ENCODE results near the gene ADAM12. TPM values are rescaled to one million over a fixed set of nuclear protein-coding genes. Genes with fewer than 3 reads are reported as not detected.

Gene ADAM12
- total and polyA plus RNA-seq, 10 of the 15 experiments (the other 5 are each of a cell fraction or from before 2014, with no cell fraction given), result under 0.01 to 0.62 (median 0.04) TPM; not detected in 5

DNA sequence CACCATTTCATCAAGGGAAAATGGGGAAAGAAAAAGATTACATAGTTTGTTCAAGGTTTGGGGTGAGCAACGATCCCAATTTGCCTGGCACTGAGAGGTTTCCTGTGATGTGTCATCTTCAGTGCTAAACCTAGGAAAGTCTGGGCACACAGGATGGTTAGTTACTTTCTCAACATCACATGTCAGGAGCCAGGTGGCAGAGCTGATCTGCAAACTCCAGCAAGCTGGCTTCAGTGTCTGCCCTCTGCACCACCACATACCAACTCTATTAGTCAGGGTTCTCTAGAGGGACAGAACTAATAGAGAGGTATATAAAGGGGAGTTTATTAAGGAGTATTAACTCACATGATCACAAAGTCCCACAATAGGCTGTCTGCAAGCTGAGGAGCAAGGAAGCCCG, 11.3 kb downstream of the ADAM12 start (continued):
- TF ChIP-seq, protein P1, sequence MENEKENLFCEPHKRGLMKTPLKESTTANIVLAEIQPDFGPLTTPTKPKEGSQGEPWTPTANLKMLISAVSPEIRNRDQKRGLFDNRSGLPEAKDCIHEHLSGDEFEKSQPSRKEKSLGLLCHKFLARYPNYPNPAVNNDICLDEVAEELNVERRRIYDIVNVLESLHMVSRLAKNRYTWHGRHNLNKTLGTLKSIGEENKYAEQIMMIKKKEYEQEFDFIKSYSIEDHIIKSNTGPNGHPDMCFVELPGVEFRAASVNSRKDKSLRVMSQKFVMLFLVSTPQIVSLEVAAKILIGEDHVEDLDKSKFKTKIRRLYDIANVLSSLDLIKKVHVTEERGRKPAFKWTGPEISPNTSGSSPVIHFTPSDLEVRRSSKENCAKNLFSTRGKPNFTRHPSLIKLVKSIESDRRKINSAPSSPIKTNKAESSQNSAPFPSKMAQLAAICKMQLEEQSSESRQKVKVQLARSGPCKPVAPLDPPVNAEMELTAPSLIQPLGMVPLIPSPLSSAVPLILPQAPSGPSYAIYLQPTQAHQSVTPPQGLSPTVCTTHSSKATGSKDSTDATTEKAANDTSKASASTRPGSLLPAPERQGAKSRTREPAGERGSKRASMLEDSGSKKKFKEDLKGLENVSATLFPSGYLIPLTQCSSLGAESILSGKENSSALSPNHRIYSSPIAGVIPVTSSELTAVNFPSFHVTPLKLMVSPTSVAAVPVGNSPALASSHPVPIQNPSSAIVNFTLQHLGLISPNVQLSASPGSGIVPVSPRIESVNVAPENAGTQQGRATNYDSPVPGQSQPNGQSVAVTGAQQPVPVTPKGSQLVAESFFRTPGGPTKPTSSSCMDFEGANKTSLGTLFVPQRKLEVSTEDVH (IDR thresholded peaks at IDR 0.05; ENCODE audit: low read depth, partially characterized antibody), result no peak

DNA sequence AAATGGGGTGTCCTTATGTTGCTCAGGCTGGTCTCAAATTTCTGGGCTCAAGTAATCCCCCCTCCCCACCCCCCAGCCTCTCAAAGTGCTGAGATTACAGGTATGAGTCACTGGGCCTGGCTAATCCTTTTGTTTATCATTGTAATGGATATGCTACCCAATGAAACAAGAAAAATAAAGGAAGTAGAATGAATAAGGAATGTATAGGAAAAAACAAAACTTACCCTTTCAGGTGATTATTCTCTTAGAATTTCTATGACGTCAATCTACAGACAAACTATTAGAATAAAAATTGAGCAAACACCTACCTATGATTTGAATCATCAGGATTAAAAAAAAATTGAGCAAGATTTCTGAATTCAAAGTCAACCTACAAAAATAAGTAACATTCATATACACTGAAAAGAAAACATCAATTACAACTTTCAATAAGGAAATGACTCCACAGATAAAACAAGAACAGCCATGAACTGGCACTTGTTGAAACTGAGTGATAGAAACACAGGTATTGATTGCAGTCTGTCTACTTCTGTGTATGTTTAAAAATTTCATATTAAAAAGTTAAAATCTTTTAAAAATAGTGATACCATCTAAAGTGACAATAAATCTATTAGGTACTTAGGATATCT, 12.2 kb downstream of the ADAM12 start:
- Histone ChIP-seq H2AFZ (ENCODE audit: control insufficient read depth, low read depth, low read length) (no peak overlapping the region), H3K27me3 (replicated peaks in 1 of 2; ENCODE audit: control insufficient read depth in 2 of 2, insufficient read depth in 2 of 2, low read length in 1 of 2) (no peaks in the 10 kb centered on the region), H3K4me2 (ENCODE audit: control insufficient read depth, insufficient read depth) (no peak overlapping the region), H3K27ac (ENCODE audit: control insufficient read depth, insufficient read depth) (no peak overlapping the region), H3K9ac (ENCODE audit: control insufficient read depth, insufficient read depth, low read length) (no peak overlapping the region), H3K9me3 (replicated peaks; ENCODE audit: control insufficient read depth, insufficient read depth, low read length) (no peaks in the 10 kb centered on the region), H3K4me3 (no peak overlapping the region), H4K20me1 (ENCODE audit: control insufficient read depth, insufficient read depth) (no peaks in the 10 kb centered on the region), H3K36me3 (ENCODE audit: control insufficient read depth in 2 of 2, insufficient read depth in 2 of 2, low read length in 1 of 2) (no peaks in the 10 kb centered on the region), H3K79me2 (ENCODE audit: control insufficient read depth, insufficient read depth, low read length) (no peaks in the 10 kb centered on the region), H3K4me1 (ENCODE audit: control insufficient read depth, insufficient read depth, low read length) (no peaks in the 10 kb centered on the region)
- in situ Hi-C loops (cut with MboI), result no loop called here
- intact Hi-C loops (cut with micrococcal nuclease; ENCODE audit: unreplicated experiment), result no loop called here
- no TSS peak for BruUV-seq (replicated peaks)
- RAD21 ChIA-PET (ENCODE audit: unreplicated experiment), result no interaction called here
- no peak for DNase-seq (ENCODE audit: low read depth, low spot score)
- no peak for TF ChIP-seq BRCA1 (IDR thresholded peaks at IDR 0.05; ENCODE audit: low read depth, low read length)
- TF ChIP-seq GATAD2B (conservative IDR thresholded peaks at IDR 0.05; ENCODE audit: low read depth), result no peak
- no peak for TF ChIP-seq SMC3 (IDR thresholded peaks at IDR 0.05; ENCODE audit: borderline replicate concordance, low read length)
- no peak for TF ChIP-seq ASH2L (IDR thresholded peaks at IDR 0.05; ENCODE audit: borderline replicate concordance, low read depth)
- no peak for TF ChIP-seq NFYA (IDR thresholded peaks at IDR 0.05; ENCODE audit: borderline replicate concordance, low read depth, low read length)
- POLR2A ChIA-PET, result no interaction called here
- 4% methylated on average over 1 of the region's 1 CpG for WGBS (ENCODE audit: insufficient coverage, insufficient replicate concordance, low lambda C conversion rate, missing lambda C conversion rate)
- SMC1A ChIA-PET (ENCODE audit: uncharacterized antibody, unreplicated experiment), result no interaction called here
- ATAC-seq, result no peak
- no peak for FAIRE-seq
- CTCF ChIA-PET, result no interaction called here

Data from GM12878 (cell line).